ENCODE data around the gene GNAS. TPM values are rescaled to one million over a fixed set of nuclear protein-coding genes. Genes with fewer than 3 reads are reported as not detected.
"Not testable (repeated sequence)": the region's sequence is repeated elsewhere in the genome, so short reads cannot be mapped to it uniquely, and the experiment has no call there.

Gene GNAS
- polyA plus RNA-seq, 5 donors = 1,613 to 2,188 (median 1,845) TPM

GRCh38 chr20:58913079-58913478 is 60.6 kb downstream of the GNAS start:
- DNase-seq = no peak

- no peak for DNase-seq
Observed at GRCh38 chr20:58918621-58919020, 66.1 kb downstream of the GNAS start.

DNA sequence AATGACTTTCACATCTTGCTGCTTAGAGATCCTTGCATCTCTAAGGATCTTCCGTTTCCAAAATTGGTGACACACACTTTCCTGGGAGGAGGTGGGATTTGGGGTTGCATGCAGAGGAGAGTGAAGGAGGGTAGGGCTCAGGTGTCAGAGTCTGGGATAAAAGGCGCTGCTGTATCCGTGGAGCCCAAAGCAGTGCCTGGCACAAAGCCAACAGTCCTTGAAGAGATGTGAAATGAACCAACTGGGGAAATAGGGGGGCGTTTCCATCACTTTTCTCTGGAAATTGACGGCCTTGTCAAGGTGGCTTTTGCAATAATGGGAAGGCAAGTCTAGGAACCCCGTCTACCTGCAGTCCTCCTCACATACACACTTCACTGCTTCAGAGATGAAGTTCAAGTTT is 69.0 kb downstream of the GNAS start:
- DNase-seq = no peak

DNA sequence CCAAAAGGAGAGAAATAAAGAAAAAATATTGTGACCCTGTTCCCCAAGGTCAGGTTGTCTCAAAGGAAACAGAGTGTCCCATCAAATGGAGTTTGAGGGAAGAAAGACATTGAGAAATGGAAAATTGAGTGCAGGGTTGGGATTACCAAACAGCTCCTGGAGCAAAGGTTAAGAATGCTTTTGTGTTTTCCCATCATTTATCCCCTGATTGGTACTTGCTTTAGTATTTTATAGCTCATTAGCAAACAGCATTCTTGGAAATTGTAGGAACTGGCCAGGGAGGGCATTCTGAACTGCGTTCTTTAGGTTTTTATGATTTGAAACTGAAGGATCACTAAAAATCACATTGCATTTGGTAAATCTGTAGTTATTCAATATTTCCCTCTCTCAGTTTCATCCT is 69.5 kb downstream of the GNAS start:
- DNase-seq = no peak

DNA sequence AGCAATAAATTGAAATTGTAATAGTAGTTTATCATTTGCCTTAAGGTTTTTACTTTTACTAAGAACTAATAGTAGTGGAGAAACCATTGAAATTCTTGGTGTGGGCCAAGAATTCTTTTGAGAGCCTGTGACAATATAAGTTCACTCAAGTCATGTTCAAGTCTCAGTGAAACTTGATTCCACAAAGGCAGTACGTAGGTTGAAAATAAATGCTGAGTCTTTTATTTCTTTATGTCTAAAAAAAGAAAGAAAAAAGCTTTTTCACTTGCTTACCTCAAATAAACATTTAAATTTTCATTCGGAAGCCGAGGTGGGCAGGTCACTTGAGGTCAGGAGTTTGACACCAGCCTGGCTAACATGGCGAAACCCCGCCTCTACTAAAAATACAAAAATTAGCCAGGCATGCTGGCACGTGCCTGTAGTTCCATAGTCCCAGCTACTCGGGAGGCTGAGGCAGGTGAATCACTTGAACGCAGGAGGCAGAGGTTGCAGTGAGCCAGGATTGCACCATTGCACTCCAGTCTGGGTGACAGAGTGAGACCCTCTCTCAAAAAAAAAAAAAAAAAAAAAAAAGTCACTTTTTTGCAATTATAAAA is 70.7 kb downstream of the GNAS start:
- DNase-seq = no peak

- DNase-seq = no peak
Observed at GRCh38 chr20:58926802-58927489, 74.4 kb downstream of the GNAS start.

- no peak for DNase-seq
Observed at GRCh38 chr20:58927490-58928061, 75.1 kb downstream of the GNAS start.

GRCh38 chr20:58930496-58930895 is 78.0 kb downstream of the GNAS start:
- no peak for DNase-seq

DNA sequence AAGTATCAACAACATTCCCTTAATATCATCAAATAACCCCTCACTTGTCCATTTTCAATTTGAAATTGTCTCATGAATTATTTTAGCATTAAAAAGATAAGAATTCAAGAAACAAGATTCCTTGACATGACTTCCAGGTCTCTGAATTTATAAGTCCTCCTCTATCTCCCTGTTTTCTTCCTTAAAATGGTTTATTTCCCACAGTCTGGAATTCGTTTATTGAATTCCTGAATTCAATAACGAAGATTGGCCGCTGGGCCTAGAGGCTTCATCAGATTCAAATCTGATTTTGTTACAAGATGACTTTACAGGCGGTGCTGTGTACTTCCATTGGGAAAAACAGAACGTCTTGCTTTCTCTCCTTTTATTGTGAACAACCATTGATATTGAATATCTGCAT is 79.7 kb downstream of the GNAS start:
- no peak for DNase-seq

- no peak for DNase-seq
Observed at GRCh38 chr20:58938078-58938477, 85.6 kb downstream of the GNAS start.

GRCh38 chr20:58938541-58938940 is 86.0 kb downstream of the GNAS start:
- DNase-seq = no peak

DNA sequence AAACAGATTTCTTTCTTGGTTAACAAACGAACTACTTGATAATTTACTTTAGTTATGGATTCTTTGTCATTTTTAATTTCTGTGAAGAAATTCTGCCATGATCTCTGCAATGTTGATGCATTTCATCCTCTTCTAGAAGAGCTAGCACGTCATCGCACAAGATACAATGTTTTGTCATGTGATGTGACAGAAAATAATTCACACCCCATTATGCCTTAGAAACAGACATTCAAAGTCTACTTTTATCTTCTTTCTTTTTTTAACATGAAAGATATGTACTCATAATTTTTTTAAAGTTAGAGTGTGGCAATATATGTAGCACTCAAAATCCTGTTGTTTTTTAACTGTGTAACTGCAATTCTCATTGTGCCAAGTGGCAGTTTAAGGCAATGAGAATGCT is 89.0 kb downstream of the GNAS start:
- peak in 1 of 2 donors; percentile 48 for DNase-seq

DNA sequence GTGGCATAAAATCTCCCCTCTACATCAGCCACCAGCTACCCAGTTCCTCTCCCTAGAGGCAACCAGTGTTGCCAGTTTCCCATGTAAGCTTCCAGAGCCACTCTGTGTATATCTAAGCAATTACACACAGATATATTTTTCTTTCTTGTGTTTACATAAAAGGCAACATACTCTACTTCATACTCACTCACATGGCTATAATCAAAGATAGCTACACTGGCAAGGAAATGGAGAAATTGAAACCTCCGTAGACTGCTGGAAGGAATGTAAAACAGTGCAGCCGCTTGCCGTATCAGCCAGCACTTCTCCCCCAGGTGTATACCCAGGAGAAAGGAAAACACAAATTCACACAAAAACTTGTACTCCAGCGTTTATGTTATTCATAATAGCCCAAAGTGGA is 90.0 kb downstream of the GNAS start:
- DNase-seq = no peak

GRCh38 chr20:58944610-58945009 is 92.1 kb downstream of the GNAS start:
- no peak for DNase-seq

- DNase-seq = no peak
Observed at GRCh38 chr20:58945965-58946631, 93.6 kb downstream of the GNAS start.

DNA sequence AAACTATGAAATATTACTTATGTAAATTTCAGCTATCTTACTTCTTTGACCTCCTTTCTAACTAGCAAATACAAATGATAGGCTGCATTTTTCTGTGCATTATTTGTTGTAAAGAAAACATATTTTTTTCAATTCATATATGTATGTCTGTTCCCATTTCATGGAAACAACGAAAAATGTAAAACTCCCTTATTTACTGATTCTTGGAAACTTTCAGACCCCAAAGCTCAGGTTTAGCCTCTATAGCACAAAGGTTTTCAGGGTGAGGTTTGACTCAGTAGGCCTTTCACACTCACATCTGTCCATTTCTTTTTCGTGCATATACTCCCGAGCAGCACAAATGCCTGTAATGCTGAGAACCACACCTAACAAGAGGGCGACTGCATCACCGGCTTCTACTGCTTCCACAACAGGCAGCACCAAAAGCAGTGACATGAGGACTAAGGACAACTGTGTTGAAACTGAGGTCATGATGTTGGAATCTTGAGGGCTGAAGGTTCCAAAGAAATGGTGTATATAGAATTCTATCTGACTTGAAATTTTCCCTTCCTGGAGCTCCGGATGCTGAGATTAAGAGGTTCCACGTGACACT is 95.4 kb downstream of the GNAS start:
- not testable (repeated sequence) for DNase-seq

GRCh38 chr20:58950603-58951002 is 98.1 kb downstream of the GNAS start:
- no peak for DNase-seq

- DNase-seq = no peak
Observed at GRCh38 chr20:58953050-58953449, 100.5 kb downstream of the GNAS start.

DNA sequence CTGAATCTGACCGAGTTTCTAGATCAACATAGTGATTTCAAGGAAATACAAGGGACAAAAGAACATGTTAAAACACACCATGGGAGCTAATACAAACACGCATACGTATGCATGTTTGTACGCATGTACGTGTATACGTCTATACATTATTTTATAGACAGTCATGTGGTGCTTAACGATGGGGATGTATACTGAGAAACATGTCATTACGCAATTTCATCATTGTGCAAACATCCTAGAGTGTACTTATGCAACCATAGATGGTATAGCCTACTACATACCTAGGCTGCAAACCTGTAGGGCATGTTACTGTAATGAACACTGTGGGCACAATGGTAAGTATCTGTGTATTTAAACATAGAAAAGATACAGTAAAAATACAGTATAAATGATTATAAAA is 103.6 kb downstream of the GNAS start:
- no peak for DNase-seq

- no peak for DNase-seq
Observed at GRCh38 chr20:58959652-58960051, 107.1 kb downstream of the GNAS start.

Measured in right lung (tissue), 5 donors.